ENCODE results near the gene BCAP31.
"Not testable (repeated sequence)": the region's sequence is repeated elsewhere in the genome, so short reads cannot be mapped to it uniquely, and the experiment has no call there.

Gene BCAP31

DNA sequence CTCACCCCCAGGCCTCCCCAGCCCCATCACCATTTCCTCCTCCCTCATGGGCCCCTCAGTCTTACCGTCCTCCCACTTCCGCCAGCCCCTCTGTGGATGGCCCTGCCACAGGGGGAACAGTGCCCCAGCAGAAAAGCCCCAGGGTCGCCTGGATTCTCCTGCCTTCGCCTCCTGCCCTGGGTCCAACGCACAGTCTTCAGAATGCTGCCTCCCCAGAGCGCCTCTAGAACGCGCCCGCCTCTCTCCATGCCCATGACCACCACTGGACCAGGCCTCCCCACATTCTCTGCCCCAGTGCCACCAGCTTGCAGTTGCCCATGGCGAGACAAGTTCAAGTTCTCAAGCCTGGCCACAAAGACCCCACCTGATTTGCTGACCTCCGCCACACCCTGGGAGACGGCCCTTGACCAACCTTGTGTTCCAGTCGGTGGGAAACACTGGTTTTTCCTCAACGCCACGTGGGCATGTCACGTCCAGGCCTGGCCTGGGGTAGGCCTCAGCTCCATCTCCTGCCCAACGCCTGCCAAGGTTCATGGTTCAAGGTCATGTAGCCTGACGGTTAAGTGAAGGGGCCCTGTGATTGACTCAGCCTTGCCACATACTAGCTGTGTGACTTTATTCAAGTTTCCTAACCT is 39.2 kb upstream of the BCAP31 start:
- no peak for DNase-seq (ENCODE audit: low read depth in 2 of 2)

DNA sequence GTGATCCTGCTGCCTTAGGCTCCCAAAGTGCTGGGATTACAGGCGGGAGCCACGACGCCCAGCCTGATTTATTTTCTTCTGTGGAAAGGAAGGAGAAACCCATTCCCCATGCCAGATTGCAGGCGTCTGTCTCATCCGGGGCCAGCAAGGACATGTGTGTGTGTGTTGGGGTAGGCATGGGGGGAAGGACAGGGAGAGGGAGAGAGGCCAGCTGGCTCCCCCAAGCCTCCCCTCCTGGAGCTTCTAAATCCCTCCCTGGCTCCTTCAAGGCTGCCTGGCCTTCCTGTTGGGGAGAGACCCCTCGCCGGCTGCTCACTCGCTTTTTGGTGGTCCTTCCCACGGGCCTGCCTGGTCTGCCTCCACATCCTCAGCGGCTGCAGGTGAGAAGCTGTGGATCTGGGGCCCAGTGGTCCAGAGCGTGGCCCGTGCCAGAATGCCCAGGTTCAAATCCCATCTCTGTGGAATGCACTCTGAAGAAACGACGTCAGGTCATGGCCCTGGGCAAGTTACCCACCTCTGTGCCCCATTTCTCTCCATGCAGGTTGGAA is 38.5 kb upstream of the BCAP31 start:
- DNase-seq (ENCODE audit: low read depth in 2 of 2), result no peak

DNA sequence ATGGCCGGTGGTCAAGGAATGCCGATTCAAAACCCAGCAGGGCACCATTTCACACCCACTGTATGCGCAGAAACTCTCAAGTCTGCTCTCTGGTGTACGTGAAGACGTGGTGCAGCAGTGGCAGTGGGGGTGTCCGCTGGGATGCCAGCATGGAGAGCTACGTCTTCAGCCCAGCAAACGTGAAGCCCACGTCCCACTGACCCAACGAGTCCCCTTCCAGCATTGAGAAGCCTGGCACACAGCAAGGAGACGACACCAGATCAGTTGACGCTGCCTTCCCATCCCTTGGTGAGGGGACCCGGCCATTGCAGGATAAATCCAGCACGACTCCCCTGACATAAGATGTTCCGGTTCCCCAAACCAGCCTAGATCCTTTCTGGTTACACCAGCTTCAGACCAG is 37.7 kb upstream of the BCAP31 start:
- DNase-seq (ENCODE audit: low read depth in 2 of 2), result no peak

DNA sequence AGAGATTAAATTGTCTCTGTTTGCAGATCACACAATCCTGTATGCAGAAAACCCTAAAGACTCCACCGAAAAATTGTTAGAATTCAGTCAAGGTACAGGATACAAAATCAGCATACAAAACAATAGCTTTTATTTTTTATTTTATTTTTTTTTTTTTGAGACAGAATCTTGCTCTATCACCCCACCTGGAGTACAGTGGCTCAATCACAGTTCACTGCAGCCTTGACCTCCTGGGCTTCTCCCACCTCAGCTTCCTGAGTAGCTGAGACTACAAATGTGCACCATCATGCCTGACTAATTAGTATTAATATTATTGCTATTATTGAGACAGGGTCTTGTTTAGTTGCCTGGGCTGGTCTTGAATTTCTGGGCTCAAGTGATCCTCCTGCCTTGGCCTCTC is 30.9 kb upstream of the BCAP31 start:
- DNase-seq (ENCODE audit: low read depth in 2 of 2), result no peak

DNA sequence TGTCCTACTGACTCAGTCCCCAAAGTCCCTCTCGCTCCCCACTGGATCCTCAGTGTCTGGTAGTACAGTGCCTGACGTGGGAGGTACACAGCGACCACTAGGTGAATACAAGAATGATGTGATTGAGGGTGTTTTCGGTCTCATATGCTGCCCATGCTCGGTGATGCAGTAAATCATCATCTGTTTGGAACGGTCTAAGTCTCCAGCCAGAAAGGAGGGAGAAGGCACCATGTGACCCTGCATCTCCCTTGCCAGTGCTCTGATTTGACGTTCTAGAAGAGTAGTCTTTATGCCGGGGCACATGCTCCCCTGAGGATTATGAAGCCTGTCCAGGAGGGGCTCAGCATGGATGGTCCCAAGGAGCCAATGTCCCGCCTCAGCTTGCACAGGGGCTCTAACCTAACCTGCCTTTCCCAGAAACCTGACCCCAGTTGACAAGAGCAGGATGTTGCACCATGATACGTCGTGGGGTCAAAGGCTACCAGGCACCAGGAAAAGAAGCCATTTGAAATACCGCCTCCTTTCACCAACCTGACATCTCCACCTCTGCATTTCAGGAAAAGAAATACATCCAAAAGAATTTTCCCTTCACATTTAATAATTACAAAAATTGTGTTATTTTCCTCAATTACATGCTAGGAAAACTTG is 26.1 kb upstream of the BCAP31 start:
- no peak for DNase-seq (ENCODE audit: low read depth in 2 of 2)

DNA sequence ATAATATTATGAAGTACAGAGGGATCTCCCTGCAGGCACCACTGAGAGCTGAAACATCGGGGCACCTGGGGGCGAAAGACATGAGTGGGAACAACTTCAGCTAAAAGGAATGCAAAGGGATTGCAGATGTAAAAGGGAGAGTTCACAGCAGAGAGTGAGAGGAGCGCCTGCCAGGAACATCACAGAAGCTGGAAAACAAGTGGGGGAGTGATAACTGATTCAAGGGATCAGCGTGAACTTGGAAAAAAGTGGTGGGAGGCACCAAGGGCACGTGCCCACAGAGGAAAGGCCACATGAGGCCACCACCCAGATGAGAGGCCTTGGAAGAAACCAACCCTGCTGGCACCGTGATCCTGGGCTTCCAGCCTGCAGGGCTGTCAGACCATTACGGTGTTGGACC is 24.8 kb upstream of the BCAP31 start:
- not testable (repeated sequence) for DNase-seq (ENCODE audit: low read depth in 2 of 2)

DNA sequence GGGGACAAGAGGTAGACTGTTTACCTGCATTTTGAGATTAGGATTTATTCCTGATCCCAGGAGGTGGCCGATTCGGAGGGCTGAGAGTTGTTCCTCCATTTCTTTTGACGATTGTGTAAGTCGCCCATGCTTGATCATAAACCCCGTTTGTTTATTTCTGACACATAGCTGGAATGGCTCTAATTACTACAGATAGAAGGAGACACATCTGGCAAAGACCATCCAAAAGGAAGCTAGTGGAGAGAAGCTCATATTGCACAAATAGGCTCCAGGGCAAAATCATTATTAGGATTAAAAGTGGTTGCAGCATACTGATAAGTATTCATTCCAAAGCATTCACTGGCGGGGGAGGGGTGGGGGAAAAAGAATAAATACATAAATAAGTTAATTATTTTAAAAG is 22.8 kb upstream of the BCAP31 start:
- not testable (repeated sequence) for DNase-seq (ENCODE audit: low read depth in 2 of 2)

DNA sequence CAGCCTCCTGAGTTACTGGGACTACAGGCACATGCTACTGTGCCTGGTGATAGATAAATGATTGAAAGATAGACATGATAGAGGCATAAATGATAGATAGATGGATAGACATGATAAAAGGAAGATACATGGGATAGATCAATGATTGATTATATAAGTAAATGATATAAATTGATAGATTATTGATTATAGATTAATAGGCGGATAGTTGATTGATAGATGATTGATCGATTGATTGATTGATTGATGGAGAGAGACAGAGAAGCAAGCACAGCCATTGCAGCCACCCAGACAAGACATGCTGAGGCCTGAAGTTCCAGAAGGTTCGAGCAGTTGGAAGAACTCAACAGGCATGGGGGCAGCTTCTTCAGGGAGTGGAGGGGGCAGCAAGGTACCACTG is 22.2 kb upstream of the BCAP31 start:
- no peak for DNase-seq (ENCODE audit: low read depth in 2 of 2)

DNA sequence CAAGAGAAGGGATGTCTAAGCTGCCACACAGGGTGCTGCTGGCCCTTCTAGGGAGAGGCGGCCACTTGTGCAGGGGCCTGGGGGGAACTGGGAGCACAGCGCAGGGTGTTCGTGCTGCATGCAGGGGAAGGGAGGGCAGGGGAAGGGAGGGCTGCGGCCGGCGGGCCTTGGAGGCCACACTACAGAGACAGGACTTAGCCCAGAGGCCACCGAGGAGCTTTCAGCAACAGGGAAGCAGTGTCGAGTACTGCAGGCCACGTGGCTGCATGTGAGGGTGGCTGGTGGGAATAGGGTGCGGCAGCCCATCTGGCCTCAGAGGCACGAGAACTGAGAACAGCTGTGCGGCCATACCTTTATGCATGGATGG is 20.9 kb upstream of the BCAP31 start:
- not testable (repeated sequence) for DNase-seq (ENCODE audit: low read depth in 2 of 2)

DNA sequence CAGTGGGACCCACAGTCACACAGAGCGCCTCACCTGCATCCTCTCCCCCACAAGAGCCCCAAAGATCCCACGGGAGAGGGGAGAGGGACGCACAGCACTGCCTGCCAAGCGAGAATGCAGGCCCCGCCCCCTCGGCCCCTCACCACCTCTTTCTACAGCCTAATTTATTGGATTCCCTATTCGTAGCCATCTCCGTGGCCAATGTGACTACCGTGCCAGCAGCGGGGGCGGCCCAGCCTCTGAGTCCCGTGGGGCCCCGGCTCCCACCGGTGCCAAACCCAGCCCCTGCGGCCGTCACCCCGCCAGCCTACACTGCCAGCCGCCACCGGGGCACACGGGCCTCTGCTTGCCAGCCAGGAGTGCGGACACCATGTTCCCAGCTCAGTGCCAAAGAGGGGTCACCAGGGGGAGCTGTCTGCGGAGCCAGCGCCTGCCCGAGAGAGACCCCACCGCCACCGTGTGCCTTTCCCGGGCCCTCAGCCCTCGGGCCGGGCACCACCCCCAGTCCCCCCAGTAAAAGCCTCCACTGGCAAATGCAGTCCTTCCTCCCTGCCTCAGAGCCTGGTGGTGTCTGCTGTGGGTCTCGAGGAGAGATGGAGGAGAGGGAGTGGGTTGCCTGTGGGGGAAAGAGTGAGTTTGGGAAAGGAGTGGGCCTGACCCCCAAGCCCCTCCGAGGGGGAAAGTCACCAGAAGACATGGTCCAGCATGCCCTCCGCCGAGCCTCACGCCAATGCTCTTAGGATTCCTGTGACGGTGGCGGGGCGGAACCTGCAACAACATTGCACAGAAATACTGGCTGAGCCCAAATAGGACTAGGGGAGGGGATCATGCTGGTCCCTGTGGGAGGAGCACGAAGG is 20.3 kb upstream of the BCAP31 start:
- DNase-seq (ENCODE audit: low read depth in 2 of 2), result no peak

DNA sequence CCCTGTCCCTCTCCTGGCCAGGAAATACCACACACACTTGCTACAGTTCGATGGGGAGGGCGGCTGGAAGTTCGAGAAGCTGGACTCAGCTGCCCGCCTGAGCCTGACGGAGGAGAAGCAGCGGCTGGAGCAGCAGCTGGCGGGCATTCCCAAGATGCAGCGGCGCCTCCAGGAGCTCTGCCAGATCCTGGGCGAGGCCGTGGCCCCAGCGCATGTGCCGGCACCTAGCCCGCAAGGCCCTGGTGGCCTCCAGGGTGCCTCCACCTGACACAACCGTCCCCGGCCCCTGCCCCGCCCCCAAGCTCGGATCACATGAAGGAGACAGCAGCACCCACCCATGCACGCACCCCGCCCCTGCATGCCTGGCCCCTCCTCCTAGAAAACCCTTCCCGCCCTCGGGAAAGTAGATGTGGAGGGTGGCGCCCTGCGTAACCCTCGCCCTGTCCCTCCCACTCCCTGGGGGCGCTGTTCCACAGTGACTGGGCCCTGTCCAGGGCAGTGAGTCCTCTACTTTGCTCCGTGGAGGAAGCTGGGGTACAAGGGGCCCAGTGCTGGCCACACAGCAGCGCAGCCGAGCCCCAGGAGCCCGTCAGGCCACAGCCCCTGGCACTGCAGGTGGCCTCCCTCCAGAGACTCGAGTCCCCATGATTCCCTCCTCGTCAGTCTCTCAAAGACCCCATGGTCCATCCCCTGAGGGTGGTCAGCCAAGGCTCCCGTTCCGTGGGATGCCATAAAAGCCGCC is 19.5 kb upstream of the BCAP31 start:
- not testable (repeated sequence) for DNase-seq (ENCODE audit: low read depth in 2 of 2)

DNA sequence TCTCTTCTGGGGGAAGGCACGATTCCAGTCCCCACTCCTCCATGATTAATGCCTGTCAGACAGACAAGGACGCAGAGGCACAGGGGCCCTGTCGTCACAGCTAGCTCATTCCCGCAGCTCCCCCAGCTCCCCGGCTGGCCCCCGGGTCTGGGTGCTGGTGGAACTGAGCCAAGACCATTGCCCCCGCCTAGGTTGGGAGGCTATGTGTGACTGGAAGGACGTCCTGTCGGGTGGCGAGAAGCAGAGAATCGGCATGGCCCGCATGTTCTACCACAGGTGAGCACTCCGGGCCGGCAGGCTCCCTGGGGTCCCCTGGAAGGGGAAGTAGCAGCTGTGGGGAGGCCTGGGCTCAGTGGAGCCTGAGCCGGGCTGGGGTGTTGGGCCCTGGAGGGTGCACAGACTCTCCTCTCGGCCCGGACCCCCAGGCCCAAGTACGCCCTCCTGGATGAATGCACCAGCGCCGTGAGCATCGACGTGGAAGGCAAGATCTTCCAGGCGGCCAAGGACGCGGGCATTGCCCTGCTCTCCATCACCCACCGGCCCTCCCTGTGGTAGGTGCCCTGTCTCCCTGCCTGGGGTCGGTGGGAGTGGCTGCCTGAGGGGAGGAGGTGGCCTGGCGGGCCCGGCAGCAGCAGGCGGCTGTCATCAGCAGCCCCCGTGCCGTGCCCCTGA is 18.7 kb upstream of the BCAP31 start:
- DNase-seq (ENCODE audit: low read depth in 2 of 2), result not testable (repeated sequence)

DNA sequence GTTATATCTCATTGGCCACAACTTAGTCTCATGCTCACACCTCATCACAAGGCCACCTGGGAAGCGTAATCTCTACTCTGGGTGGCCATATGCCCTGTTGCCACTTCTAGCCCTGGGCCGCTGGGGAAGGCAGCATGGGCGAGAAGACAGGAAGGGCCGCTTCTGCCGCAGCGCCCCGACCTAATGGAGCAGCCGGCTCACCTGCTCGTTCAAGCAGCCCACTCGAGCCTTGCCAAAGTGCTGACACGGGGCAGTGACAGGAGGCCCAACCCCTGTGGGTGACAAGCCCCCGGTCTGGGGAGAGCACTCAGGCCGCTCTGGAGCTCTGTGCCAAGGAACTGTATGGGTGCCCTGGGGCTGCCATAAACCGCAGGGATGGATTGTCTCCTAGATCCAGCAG is 17.9 kb upstream of the BCAP31 start:
- DNase-seq (ENCODE audit: low read depth in 2 of 2), result not testable (repeated sequence)

DNA sequence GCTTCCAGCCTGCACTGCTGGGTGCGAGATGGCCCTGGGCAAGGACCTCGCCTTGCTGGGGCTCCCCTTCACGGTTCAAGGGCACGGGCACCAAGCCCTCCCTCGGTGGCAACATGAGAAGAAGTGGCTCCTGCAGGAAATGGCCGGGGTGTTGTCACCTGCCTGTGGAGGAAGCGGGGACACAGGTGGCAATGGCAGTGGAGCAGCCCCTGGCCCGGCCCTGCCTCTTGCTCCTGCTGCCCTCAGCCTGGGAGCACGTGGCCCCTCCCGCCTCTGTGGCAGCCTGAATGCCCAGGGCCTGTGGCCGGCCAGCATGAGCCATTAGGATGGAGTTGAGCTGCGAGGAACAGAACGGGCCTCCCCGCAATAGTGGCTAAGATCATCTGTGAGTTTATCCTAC is 17.3 kb upstream of the BCAP31 start:
- no peak for DNase-seq (ENCODE audit: low read depth in 2 of 2)

DNA sequence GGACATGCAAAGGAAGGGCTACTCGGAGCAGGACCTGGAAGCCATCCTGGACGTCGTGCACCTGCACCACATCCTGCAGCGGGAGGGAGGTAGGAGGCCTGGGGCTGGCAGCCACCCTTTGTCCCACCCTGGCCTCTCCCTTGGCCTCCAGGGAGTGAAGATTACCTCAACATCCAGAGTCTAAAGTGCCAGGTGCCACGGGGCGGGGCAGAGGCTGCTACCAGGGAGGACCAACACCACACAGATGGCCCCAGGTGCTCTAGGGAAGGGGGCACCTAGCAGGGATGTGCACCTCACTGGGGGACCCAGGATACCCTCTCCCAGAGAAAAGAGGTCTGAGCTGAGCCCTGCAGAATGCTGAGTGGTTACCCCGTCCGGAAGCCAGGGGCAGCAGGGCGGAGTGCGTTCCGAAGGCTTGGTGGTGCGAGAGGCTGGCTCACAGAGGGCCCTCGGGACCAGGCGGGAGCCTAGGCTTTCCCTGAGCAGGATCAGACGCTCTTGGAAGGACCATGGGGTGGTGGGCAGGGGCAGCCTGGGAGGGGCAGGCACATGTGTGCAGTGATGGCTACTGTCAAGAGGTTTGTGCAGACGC is 16.5 kb upstream of the BCAP31 start:
- DNase-seq (ENCODE audit: low read depth in 2 of 2), result no peak

DNA sequence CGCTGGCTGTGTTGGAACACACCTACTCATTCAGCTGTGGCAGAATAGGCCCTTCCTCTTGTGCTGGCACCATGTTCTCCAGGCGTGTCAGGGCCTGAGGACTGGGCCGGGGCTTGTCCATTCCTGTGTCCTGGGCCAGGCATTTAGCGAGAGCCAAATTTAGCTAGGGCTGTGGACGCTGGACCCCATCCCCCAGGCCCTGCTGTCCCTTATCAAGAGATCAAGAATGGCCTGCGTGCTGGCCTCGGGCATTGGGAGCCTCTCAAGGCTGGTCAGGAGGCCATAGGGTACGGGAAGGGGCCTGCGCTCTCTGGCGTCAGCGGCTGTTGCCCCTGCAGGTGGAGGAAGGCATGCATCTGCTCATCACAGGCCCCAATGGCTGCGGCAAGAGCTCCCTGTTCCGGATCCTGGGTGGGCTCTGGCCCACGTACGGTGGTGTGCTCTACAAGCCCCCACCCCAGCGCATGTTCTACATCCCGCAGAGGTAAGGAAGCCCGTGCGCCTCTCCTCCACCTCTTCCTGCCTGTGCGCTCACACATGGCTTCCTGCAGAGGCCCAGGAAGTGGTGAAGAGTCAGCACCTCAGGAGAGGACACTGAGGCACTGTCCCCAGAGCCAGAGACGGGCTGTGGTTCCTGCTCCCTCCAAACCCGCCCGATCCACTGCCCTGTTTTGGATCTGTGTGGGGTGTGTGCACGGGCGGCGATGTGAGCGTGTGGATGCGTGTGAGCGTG is 15.7 kb upstream of the BCAP31 start:
- no peak for DNase-seq (ENCODE audit: low read depth in 2 of 2)

DNA sequence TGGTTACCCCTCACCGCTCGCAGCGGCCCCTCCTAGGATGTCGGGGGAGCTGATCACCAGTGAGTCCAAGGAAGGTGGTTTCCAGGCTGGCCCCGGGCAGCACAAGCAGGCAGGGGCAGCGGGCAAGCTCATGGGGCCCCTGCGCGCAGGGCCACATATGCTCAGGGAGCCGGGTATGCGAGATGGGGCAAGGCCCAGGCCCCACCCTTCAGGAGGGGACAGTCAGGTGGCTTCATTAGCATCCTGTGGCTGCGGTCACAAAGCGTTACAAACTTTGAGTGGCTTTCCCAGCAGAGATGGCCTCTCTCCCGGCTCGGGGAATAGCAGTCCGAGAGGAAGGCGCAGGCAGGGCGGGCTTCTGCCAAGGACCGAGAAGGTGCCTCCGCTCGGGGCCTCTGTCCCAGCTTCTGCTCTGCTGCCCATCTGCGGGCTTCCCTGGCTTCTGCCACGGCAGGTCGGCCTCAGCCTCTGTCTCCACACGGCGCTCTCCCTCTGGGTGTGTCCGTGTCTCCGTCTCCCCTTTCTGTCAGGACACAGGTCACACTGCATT is 13.9 kb upstream of the BCAP31 start:
- DNase-seq (ENCODE audit: low read depth in 2 of 2), result no peak

DNA sequence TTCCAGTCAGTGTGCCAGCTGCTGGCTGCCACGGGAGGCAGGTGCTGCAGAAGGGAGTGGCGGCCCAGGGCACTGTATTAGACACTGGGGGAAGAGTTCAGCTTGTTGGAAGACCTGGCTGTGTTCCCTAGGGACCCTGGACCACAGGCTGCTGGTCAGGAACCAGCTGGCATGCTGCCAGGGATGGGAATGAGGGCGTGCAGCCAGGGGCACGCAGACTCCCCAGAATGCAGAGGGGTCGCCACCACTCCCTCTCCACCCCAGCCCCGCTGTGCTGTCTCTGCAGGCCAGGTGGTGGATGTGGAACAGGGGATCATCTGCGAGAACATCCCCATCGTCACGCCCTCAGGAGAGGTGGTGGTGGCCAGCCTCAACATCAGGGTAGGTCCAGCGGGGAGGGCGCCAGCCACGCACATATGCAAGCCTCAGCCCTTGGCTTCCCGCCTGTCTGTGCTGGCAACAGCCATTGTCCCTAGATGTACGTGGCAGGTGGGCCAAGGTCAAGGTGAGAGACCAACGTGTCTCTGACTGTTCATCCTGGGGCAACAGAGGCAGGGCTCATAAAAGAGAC is 12.8 kb upstream of the BCAP31 start:
- DNase-seq (ENCODE audit: low read depth in 2 of 2), result no peak

DNA sequence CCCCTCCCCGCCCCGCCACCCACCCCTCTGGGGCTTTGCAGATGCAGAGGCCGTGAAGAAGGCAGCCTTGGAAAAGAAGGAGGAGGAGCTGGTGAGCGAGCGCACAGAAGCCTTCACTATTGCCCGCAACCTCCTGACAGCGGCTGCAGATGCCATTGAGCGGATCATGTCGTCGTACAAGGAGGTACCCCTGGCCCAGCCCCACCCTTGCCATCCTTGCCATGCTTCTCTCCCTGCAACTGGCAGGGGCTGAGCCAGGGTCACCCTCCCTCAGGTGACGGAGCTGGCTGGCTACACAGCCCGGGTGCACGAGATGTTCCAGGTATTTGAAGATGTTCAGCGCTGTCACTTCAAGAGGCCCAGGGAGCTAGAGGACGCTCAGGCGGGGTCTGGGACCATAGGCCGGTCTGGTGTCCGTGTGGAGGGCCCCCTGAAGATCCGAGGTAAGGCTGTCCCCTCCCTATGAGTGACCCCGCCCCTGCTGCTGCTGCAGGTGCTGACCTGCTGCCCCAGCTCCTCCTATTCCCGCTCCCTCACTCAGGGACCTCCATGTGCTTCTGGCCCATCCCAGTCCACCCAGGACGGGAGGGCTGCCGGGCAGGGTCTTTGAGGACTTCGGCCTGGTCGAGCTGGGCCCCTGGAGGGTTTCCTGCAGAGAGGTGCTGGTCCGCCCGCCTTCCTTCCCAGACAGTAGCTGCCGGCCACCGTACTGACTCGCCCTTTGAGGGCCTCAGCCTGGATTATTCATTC is 12.1 kb upstream of the BCAP31 start:
- DNase-seq (ENCODE audit: low read depth in 2 of 2), result no peak
